NT2/D1 (cell line): ENCODE measurements around the gene CCT6A.

Experiments
- YY1 ChIP-seq: IDR thresholded peaks from 2 replicates; pipeline ENCODE4 v1.6.1; 2011; ENCODE audit not compliant: insufficient read length, insufficient read depth
- ZNF274 ChIP-seq: IDR thresholded peaks from 2 replicates; pipeline ENCODE4 v1.6.1; 2011; ENCODE audit warnings: mild to moderate bottlenecking, low read depth, low read length

GRCh38 chr7:56107954-56108258 is 56.3 kb downstream of the CCT6A start:
- TF ChIP-seq YY1 (no peak), ZNF274 (no peak)
